Liver (tissue), 9 donors: ENCODE results near the gene ZDHHC9. TPM values are rescaled to one million over a fixed set of nuclear protein-coding genes. Genes with fewer than 3 reads are reported as not detected.

Experiments used
- DNase-seq: peaks from one replicate; pipeline ENCODE4 v3.0.0-alpha.2; 2017; ENCODE audit warnings: low spot score
- H3K27ac ChIP-seq, 2 donors: one replicate each; pipeline ENCODE4 v1.7.0; 2013; ENCODE audit warnings: inconsistent platforms in 2 of 2, low read length in 2 of 2, control low read depth in 1 of 2, low read depth in 1 of 2, mild to moderate bottlenecking in 1 of 2
- H3K27me3 ChIP-seq, 4 donors: one replicate each; pipeline versions ENCODE4 v1.6.1 to v1.7.0; 2013; ENCODE audit warnings: low read length in 3 of 4, inconsistent platforms in 1 of 4, mild to moderate bottlenecking in 1 of 4, moderate library complexity in 1 of 4; ENCODE audit not compliant: control insufficient read depth in 4 of 4, insufficient read depth in 4 of 4
- H3K36me3 ChIP-seq, 4 donors: one replicate each; pipeline versions ENCODE4 v1.6.1 to v1.7.0; 2013; ENCODE audit warnings: low read length in 3 of 4, mild to moderate bottlenecking in 3 of 4, low read depth in 1 of 4, moderate library complexity in 1 of 4; ENCODE audit not compliant: control insufficient read depth in 4 of 4, insufficient read depth in 3 of 4
- H3K4me1 ChIP-seq, 4 donors: one replicate each; pipeline versions ENCODE4 v1.6.1 to v1.7.0; 2013; ENCODE audit warnings: low read length in 3 of 4, mild to moderate bottlenecking in 3 of 4, moderate library complexity in 1 of 4; ENCODE audit not compliant: control insufficient read depth in 4 of 4, insufficient read depth in 4 of 4
- H3K4me3 ChIP-seq, 3 donors: one replicate each; pipeline versions ENCODE4 v1.6.1 to v1.7.0; 2013; ENCODE audit warnings: low read length in 3 of 3, control low read depth in 1 of 3, low read depth in 1 of 3, mild to moderate bottlenecking in 1 of 3
- H3K9ac ChIP-seq, 2 donors: one replicate each; pipeline ENCODE4 v1.7.0; 2013; ENCODE audit warnings: low read length in 2 of 2, mild to moderate bottlenecking in 2 of 2, moderate library complexity in 2 of 2, control low read depth in 1 of 2, low read depth in 1 of 2
- H3K9me3 ChIP-seq, 4 donors: one replicate each; pipeline versions ENCODE4 v1.6.1 to v1.7.0; 2013; ENCODE audit warnings: low read length in 3 of 4; ENCODE audit not compliant: control insufficient read depth in 4 of 4
- EGR1 ChIP-seq, 2 donors: IDR thresholded peaks; 2 replicates each; pipeline ENCODE4 v1.6.1; 2016 to 2018; ENCODE audit warnings: antibody characterized with exemption in 2 of 2, low read depth in 2 of 2
- FOXA1 ChIP-seq: IDR thresholded peaks from 2 replicates; pipeline ENCODE4 v1.6.1; 2016; ENCODE audit warnings: antibody characterized with exemption
- FOXA2 ChIP-seq: IDR thresholded peaks from 2 replicates; pipeline ENCODE4 v1.6.1; 2016; ENCODE audit warnings: antibody characterized with exemption
- GABPA ChIP-seq, 2 donors: IDR thresholded peaks in 1 of 2; conservative IDR thresholded peaks in 1 of 2; 2 replicates each; pipeline ENCODE4 v1.6.1; 2016; ENCODE audit warnings: antibody characterized with exemption in 2 of 2, mild to moderate bottlenecking in 1 of 2, moderate library complexity in 1 of 2
- HNF4A ChIP-seq, 2 donors: conservative IDR thresholded peaks; 2 replicates each; pipeline ENCODE4 v1.6.1; 2016; ENCODE audit warnings: antibody characterized with exemption in 2 of 2, mild to moderate bottlenecking in 2 of 2
- HNF4G ChIP-seq: IDR thresholded peaks from 2 replicates; pipeline ENCODE4 v1.6.1; 2016; ENCODE audit warnings: antibody characterized with exemption
- JUND ChIP-seq, 2 donors: IDR thresholded peaks; 2 replicates each; pipeline ENCODE4 v1.6.1; 2016; ENCODE audit warnings: antibody characterized with exemption in 2 of 2
- RAD21 ChIP-seq, 2 donors: IDR thresholded peaks; 2 replicates each; pipeline ENCODE4 v1.6.1; 2016; ENCODE audit warnings: antibody characterized with exemption in 2 of 2, mild to moderate bottlenecking in 2 of 2
- SP1 ChIP-seq: IDR thresholded peaks from 2 replicates; pipeline ENCODE4 v1.6.1; 2018; ENCODE audit warnings: antibody characterized with exemption, mild to moderate bottlenecking
- TAF1 ChIP-seq: conservative IDR thresholded peaks from 2 replicates; pipeline ENCODE4 v1.6.1; 2016; ENCODE audit warnings: antibody characterized with exemption, mild to moderate bottlenecking
- YY1 ChIP-seq: IDR thresholded peaks from 2 replicates; pipeline ENCODE4 v1.6.1; 2016; ENCODE audit warnings: antibody characterized with exemption, mild to moderate bottlenecking
- WGBS: extraction: QIAGEN DNeasy Blood & Tissue Kit; methylation state at CpG from one replicate; pipeline ENCODE4 v1.1.7; 2013; 5-methylcytosine and 5-hydroxymethylcytosine counted together
- polyA plus RNA-seq, 2 donors: library from polyadenylated mRNA; stranded (reverse) in 1 of 2; unstranded in 1 of 2; fragments of 200-250 nt in 1 of 2; fragments of >200 nt in 1 of 2; fragmentation: Nextera tagmentation in 1 of 2; extraction: Ambion mirVana in 1 of 2; gene quantifications; one replicate each; pipeline versions ENCODE4 v1.2.1 to v1.2.3, GENCODE V29; 2013 to 2015
- total RNA-seq, 2 donors: library from RNA; depleted of rRNA; stranded (reverse); fragments of >200 nt; gene quantifications; one replicate each; pipeline ENCODE4 v1.2.3, GENCODE V29; 2014
- TF ChIP-seq, protein P1 (sequence below): fragments of 150-350 bp; IDR thresholded peaks from 2 replicates; pipeline ENCODE4 v1.5.1; 2017; ENCODE audit warnings: improper control_type of control experiment, low read depth, low read length; ENCODE audit not compliant: missing input control
- TF ChIP-seq, protein P2 (sequence below): IDR thresholded peaks from 2 replicates; pipeline ENCODE4 v1.6.1; 2016; ENCODE audit warnings: antibody characterized with exemption
- TF ChIP-seq, protein P3 (sequence below): IDR thresholded peaks from 2 replicates; pipeline ENCODE4 v1.6.1; 2016; ENCODE audit warnings: antibody characterized with exemption
- TF ChIP-seq, protein P4 (sequence below): IDR thresholded peaks from 2 replicates; pipeline ENCODE4 v1.6.1; 2016; ENCODE audit warnings: antibody characterized with exemption
- TF ChIP-seq, protein P5 (sequence below): IDR thresholded peaks from 2 replicates; pipeline ENCODE4 v1.6.1; 2016; ENCODE audit warnings: antibody characterized with exemption, mild to moderate bottlenecking
- donor health status: healthy.
- donor health status: healthy.
- donor health status: healthy.
- donor health status: healthy.
- donor health status: healthy.

Gene ZDHHC9
- total and polyA plus RNA-seq, 4 donors, result 10.2 to 26.8 (median 24.3) TPM

DNA sequence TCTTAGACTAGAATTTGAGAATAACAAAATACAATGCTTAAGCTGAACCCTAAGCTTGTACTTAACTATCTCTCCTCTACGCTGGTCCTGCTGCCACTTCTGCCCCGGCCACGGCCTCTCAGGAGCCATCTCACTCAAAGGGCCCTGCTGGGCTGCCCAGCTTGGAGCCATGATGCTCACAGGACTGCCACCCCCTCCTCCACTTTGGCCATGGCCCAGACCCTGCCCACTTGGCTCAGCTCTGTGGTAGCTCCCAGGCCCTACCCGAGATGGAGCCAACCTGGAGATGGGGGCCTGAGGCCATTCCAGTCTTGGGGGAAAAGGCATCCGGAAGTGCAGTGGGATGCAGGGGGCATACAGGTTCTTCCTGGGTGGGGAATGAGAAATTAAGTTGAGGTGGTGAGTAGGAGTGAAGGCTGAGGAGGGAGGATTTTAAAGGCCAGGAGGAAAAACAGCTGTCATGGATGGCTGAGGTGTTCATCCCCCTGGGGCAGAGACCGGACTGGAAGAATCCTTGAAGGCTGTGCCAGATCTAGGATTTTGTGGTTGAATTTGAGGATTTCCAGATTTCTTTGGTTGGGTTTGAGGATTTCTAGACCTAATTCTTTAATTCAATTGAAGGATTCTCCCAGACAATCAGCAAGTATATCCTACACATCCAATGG lies 63.1 kb downstream of the ZDHHC9 start:
- Histone ChIP-seq H3K36me3 (no peaks in the 10 kb centered on the region), H3K4me3 (peak overlapping the region in 2 of 3 donors; percentile 28 to 29), H3K9ac (peak overlapping the region in 1 of 2 donors; percentile 39), H3K27ac (peak overlapping the region; percentile 56 to 58), H3K9me3 (no peaks in the 10 kb centered on the region), H3K4me1 (peaks cover 0 to 11% (median 3%) of the 10 kb centered on the region in 4 donors), H3K27me3 (no peaks in the 10 kb centered on the region)
- TF ChIP-seq HNF4G (no peak), FOXA2 (no peak), SP1 (no peak), FOXA1 (no peak), EGR1 (IDR thresholded peaks at IDR 0.05; ENCODE audit: low read depth in 2 of 2) (no peak), RAD21 (IDR thresholded peaks at IDR 0.05) (no peak)
- TF ChIP-seq, protein P1, sequence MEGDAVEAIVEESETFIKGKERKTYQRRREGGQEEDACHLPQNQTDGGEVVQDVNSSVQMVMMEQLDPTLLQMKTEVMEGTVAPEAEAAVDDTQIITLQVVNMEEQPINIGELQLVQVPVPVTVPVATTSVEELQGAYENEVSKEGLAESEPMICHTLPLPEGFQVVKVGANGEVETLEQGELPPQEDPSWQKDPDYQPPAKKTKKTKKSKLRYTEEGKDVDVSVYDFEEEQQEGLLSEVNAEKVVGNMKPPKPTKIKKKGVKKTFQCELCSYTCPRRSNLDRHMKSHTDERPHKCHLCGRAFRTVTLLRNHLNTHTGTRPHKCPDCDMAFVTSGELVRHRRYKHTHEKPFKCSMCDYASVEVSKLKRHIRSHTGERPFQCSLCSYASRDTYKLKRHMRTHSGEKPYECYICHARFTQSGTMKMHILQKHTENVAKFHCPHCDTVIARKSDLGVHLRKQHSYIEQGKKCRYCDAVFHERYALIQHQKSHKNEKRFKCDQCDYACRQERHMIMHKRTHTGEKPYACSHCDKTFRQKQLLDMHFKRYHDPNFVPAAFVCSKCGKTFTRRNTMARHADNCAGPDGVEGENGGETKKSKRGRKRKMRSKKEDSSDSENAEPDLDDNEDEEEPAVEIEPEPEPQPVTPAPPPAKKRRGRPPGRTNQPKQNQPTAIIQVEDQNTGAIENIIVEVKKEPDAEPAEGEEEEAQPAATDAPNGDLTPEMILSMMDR, result no peak
- TF ChIP-seq, protein P2, sequence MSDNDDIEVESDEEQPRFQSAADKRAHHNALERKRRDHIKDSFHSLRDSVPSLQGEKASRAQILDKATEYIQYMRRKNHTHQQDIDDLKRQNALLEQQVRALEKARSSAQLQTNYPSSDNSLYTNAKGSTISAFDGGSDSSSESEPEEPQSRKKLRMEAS, result no peak
- TF ChIP-seq, protein P3, sequence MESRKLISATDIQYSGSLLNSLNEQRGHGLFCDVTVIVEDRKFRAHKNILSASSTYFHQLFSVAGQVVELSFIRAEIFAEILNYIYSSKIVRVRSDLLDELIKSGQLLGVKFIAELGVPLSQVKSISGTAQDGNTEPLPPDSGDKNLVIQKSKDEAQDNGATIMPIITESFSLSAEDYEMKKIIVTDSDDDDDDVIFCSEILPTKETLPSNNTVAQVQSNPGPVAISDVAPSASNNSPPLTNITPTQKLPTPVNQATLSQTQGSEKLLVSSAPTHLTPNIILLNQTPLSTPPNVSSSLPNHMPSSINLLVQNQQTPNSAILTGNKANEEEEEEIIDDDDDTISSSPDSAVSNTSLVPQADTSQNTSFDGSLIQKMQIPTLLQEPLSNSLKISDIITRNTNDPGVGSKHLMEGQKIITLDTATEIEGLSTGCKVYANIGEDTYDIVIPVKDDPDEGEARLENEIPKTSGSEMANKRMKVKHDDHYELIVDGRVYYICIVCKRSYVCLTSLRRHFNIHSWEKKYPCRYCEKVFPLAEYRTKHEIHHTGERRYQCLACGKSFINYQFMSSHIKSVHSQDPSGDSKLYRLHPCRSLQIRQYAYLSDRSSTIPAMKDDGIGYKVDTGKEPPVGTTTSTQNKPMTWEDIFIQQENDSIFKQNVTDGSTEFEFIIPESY, result no peak
- WGBS, result 73% methylated on average over 6 of the region's 6 CpGs
- no peak for DNase-seq

DNA sequence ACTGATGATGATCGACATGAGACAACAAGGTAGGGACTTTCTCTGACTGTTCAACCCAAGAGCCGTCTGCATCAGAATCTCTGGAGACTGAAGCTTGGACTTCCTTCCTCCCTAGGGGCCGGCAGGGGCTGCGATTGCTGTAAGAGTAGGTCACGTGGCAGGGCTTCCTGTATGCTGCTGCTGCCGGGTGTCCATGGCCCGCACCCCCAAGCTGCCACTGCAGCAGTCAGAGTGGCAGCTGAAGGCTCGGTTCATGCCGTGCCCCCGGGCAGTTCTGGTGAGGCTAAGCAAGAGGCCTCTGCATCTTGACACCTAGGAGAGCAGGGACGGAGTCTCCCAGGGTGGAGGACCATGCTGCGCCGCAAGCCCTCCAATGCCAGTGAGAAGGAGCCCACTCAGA lies 63.9 kb downstream of the ZDHHC9 start, which contains the start of gene SASH3:
SASH3 (plus strand) TSS at position 203 of the 400 bp plus-strand sequence; CDS start at position 352, 149 bp downstream.
- peak within 1 kb of the TSS in 2 of 3 donors; percentile 19 to 30 for H3K4me3 ChIP-seq
- 73% methylated on average over 13 of the region's 13 CpGs for WGBS
- peaks cover 0 to 11% (median 3%) of the 10 kb centered on the region in 4 donors for H3K4me1 ChIP-seq
- H3K27me3 ChIP-seq, result no peaks in the 10 kb centered on the region
- H3K9ac ChIP-seq, result peak within 1 kb of the TSS in 1 of 2 donors; percentile 39
- DNase-seq, result no peak
- no peaks in the 10 kb centered on the region for H3K36me3 ChIP-seq
- TF ChIP-seq SP1, result no peak
- no peak for TF ChIP-seq FOXA2
- no peak for TF ChIP-seq RAD21 (IDR thresholded peaks at IDR 0.05)
- TF ChIP-seq, protein P2, result no peak
- no peak for TF ChIP-seq FOXA1
- TF ChIP-seq, protein P1, result no peak
- TF ChIP-seq, protein P4, sequence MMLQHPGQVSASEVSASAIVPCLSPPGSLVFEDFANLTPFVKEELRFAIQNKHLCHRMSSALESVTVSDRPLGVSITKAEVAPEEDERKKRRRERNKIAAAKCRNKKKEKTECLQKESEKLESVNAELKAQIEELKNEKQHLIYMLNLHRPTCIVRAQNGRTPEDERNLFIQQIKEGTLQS, result no peak
- no peak for TF ChIP-seq HNF4A (conservative IDR thresholded peaks at IDR 0.05)
- no peak for TF ChIP-seq EGR1 (IDR thresholded peaks at IDR 0.05; ENCODE audit: low read depth in 2 of 2)
- TF ChIP-seq TAF1, result no peak
- TF ChIP-seq, protein P3, result no peak
- TF ChIP-seq YY1, result no peak
- TF ChIP-seq GABPA (IDR thresholded peaks at IDR 0.05 in 1 of 2, conservative IDR thresholded peaks at IDR 0.05 in 1 of 2), result no peak
- no peak for TF ChIP-seq JUND (IDR thresholded peaks at IDR 0.05)
- TF ChIP-seq, protein P5, sequence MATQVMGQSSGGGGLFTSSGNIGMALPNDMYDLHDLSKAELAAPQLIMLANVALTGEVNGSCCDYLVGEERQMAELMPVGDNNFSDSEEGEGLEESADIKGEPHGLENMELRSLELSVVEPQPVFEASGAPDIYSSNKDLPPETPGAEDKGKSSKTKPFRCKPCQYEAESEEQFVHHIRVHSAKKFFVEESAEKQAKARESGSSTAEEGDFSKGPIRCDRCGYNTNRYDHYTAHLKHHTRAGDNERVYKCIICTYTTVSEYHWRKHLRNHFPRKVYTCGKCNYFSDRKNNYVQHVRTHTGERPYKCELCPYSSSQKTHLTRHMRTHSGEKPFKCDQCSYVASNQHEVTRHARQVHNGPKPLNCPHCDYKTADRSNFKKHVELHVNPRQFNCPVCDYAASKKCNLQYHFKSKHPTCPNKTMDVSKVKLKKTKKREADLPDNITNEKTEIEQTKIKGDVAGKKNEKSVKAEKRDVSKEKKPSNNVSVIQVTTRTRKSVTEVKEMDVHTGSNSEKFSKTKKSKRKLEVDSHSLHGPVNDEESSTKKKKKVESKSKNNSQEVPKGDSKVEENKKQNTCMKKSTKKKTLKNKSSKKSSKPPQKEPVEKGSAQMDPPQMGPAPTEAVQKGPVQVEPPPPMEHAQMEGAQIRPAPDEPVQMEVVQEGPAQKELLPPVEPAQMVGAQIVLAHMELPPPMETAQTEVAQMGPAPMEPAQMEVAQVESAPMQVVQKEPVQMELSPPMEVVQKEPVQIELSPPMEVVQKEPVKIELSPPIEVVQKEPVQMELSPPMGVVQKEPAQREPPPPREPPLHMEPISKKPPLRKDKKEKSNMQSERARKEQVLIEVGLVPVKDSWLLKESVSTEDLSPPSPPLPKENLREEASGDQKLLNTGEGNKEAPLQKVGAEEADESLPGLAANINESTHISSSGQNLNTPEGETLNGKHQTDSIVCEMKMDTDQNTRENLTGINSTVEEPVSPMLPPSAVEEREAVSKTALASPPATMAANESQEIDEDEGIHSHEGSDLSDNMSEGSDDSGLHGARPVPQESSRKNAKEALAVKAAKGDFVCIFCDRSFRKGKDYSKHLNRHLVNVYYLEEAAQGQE, result no peak
- H3K9me3 ChIP-seq, result no peaks in the 10 kb centered on the region
- H3K27ac ChIP-seq, result peak within 1 kb of the TSS; percentile 56 to 58
